Measurements from ENCODE around the gene RCC2. TPM values are rescaled to one million over a fixed set of nuclear protein-coding genes. Genes with fewer than 3 reads are reported as not detected.
A peak's percentile ranks its signal among the peaks of the same experiment; 100 is the strongest.
"Not testable (repeated sequence)": the region's sequence is repeated elsewhere in the genome, so short reads cannot be mapped to it uniquely, and the experiment has no call there.

The RCC2 gene
- 10 to 100 TPM; 15.3 to 52.2 (median 41.0) TPM for total RNA-seq
- 10 to 100 TPM; 28.1 to 28.3 TPM for polyA plus RNA-seq
- long read RNA-seq, donor 1, partial matches to known transcripts = 4 of 16 reads
- long read RNA-seq, donor 1, other reads (novel, unspliced or antisense) = 12 of 16 reads
- long read RNA-seq, donor 2, full-length matches to known transcripts = 30 of 36 reads
- long read RNA-seq, donor 2, partial matches to known transcripts = 6 of 36 reads
- long read RNA-seq, donor 2, other reads (novel, unspliced or antisense) = 0 of 36 reads
- long read RNA-seq, donor 3, full-length matches to known transcripts = 15 of 41 reads
- long read RNA-seq, donor 3, partial matches to known transcripts = 9 of 41 reads
- long read RNA-seq, donor 3, other reads (novel, unspliced or antisense) = 17 of 41 reads

DNA sequence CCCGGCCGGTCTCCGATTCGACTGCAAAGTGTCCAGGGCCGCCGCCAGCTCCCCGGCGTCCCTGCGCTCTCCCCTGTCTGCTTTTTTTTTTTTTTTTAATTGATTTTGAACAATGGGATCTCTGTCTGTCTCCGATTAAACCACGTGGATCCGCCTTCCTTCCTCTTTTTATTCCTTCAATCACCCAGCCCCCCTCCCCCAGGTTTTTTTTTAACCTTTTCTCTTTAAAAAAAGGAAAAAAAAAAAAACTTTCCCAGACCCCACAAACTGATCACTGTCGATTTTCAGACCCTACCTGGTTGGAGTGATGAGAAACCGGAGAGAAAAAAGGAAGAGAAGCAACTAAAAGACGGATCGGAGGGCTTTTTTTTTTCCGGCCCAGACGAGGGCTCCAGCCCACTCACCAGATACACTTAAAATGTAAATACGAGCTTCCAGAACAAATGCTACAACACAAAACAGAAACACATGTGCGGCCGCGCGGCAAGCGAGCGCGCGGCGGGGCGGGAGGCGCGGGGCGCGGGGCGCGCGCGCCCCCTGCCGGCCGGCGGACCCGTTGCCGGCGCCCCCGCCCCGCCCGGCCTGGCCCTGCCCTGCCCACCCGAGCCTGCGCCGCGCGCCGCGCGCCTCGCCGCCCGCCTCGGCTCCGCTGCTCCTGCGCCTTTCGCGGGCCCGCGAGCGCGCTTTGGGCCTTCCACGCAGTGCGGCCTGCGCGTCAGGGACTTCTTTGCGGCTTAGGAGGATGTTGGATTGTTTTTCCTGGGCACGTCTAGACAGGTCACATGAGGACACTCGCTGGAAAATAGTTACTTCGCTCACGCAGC, at the start of gene RCC2:
Gene RCC2, minus strand, starts transcription at position 428 of the 824 bp plus-strand sequence. CDS start 1,163 bp downstream, outside the sequence.
- H3K36me3 ChIP-seq = no peaks in the 10 kb centered on the region
- peak within 1 kb of the TSS; percentile 64 for H3K4me3 ChIP-seq
- DNase-seq = peak; percentile 62 to 84 (median 77)
- no peaks in the 10 kb centered on the region for H3K27me3 ChIP-seq
- 0 to 1% (median 0%) methylated on average over 37 to 75 of the region's 75 CpGs for WGBS, 3 donors
- peak within 1 kb of the TSS in 1 of 2 donors; percentile 73 for H3K27ac ChIP-seq
- TF ChIP-seq EP300 (IDR thresholded peaks at IDR 0.05) (no peak), POLR2A (IDR thresholded peaks at IDR 0.05) (no peak)
- TF ChIP-seq, protein P1, sequence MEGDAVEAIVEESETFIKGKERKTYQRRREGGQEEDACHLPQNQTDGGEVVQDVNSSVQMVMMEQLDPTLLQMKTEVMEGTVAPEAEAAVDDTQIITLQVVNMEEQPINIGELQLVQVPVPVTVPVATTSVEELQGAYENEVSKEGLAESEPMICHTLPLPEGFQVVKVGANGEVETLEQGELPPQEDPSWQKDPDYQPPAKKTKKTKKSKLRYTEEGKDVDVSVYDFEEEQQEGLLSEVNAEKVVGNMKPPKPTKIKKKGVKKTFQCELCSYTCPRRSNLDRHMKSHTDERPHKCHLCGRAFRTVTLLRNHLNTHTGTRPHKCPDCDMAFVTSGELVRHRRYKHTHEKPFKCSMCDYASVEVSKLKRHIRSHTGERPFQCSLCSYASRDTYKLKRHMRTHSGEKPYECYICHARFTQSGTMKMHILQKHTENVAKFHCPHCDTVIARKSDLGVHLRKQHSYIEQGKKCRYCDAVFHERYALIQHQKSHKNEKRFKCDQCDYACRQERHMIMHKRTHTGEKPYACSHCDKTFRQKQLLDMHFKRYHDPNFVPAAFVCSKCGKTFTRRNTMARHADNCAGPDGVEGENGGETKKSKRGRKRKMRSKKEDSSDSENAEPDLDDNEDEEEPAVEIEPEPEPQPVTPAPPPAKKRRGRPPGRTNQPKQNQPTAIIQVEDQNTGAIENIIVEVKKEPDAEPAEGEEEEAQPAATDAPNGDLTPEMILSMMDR (IDR thresholded peaks at IDR 0.05) = no peak
- no peaks in the 10 kb centered on the region for H3K9me3 ChIP-seq
- peaks cover 6% of the 10 kb centered on the region for H3K4me1 ChIP-seq (ENCODE audit: insufficient read depth)
- intact Hi-C loops (cut with DNase I) = no loop called here

DNA sequence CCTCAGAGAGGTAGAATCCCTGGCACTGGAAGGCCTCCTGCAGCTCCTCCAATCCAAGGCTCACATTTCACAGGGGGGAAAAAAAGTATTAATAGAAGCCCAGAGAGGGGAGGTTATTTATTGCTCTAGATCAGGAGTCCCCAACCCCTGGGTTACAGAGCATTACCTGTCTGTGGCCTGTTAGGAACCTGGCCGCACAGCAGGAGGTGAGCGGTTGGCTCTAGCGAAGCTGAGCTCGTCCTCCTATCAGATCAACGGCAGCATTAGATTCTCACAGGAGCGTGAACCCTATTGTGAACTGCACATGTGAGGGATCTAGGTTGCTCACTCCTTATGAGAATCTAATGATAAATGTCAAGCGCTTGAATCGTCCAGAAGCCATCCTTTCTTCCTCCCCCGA, 46.8 kb upstream of the RCC2 start:
- TF ChIP-seq POLR2A (IDR thresholded peaks at IDR 0.05) = no peak
- TF ChIP-seq, protein P1 (IDR thresholded peaks at IDR 0.05) = no peak
- no peak for TF ChIP-seq EP300 (IDR thresholded peaks at IDR 0.05)
- no peak for DNase-seq
- H3K4me1 ChIP-seq (ENCODE audit: insufficient read depth) = no peaks in the 10 kb centered on the region
- intact Hi-C loops (cut with DNase I) = no loop called here
- H3K36me3 ChIP-seq = no peaks in the 10 kb centered on the region
- WGBS, 3 donors = 78 to 81% (median 80%) methylated on average over 9 of the region's 9 CpGs
- H3K27me3 ChIP-seq = no peaks in the 10 kb centered on the region
- H3K4me3 ChIP-seq = no peak overlapping the region
- no peaks in the 10 kb centered on the region for H3K9me3 ChIP-seq
- no peak overlapping the region for H3K27ac ChIP-seq

DNA sequence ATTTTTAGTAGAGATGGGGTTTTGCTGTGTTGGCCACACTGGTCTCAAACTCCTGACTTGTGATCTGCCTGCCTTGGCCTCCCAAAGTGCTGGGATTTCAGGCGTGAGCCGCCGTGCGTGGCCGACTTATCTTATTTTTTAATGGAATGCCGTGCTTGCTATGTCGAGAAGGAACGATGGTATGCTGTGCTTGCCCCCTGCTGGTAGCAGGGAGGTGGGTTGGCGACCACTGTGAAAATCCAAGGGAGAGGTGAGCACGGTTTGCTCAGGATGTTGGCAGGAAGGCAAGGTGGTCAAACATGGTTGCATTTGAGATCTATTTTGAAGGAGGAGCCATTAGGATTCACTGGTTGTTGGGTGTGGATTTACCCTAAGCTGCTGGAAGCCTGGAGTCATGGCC, 45.8 kb upstream of the RCC2 start:
- no peak for DNase-seq
- H3K27ac ChIP-seq = no peak overlapping the region
- TF ChIP-seq EP300 (IDR thresholded peaks at IDR 0.05) (no peak), POLR2A (IDR thresholded peaks at IDR 0.05) (no peak)
- TF ChIP-seq, protein P1 (IDR thresholded peaks at IDR 0.05) = no peak
- H3K9me3 ChIP-seq = no peaks in the 10 kb centered on the region
- no peaks in the 10 kb centered on the region for H3K27me3 ChIP-seq
- WGBS, 3 donors = 43 to 61% (median 50%) methylated on average over 10 of the region's 10 CpGs
- no peaks in the 10 kb centered on the region for H3K36me3 ChIP-seq
- intact Hi-C loops (cut with DNase I) = no loop called here
- no peaks in the 10 kb centered on the region for H3K4me1 ChIP-seq (ENCODE audit: insufficient read depth)
- no peak overlapping the region for H3K4me3 ChIP-seq

DNA sequence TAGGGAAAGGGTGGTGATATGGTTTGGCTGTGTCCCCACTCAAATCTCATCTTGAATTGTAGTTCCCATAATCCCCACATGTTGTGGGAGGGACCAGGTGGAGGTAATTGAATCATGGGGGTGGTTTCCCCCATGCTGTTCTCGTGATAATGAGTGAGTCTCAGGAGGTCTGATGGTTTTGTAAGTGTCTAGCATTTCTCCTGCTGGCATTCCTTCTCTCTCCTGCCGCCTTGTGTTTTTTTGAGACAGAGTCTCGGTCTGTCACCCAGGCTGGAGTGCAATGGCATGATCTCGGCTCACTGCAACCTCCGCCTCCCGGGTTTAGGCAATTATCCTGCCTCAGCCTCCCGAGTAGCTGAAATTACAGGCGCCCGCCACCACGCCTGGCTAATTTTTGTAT, 42.5 kb upstream of the RCC2 start:
- H3K27ac ChIP-seq; H3K4me1 ChIP-seq (ENCODE audit: insufficient read depth); H3K36me3 ChIP-seq; H3K4me3 ChIP-seq; intact Hi-C loops (cut with DNase I); DNase-seq; H3K27me3 ChIP-seq; H3K9me3 ChIP-seq: not testable (repeated sequence)
- WGBS, 3 donors = 86 to 89% (median 88%) methylated on average over 10 of the region's 10 CpGs

All from ovary (tissue), 10 donors.